ENCODE results near the gene JPH2.
"Not testable (repeated sequence)": the region's sequence is repeated elsewhere in the genome, so short reads cannot be mapped to it uniquely, and the experiment has no call there.

The JPH2 gene

GRCh38 chr20:44211177-44212039 lies 24.4 kb upstream of the JPH2 start:
- DNase-seq, result no peak

GRCh38 chr20:44210406-44211176 lies 23.6 kb upstream of the JPH2 start, which contains the start of gene OSER1:
TSS of gene OSER1 (minus strand) at chr20:44210771. CDS start at chr20:44206957, 3,814 bp downstream.
- DNase-seq, result peak; percentile 96 to 99 (median 97)

GRCh38 chr20:44209686-44210405 lies 22.9 kb upstream of the JPH2 start:
- no peak for DNase-seq

- DNase-seq, result no peak
Observed at GRCh38 chr20:44208770-44209169, 21.8 kb upstream of the JPH2 start.

- DNase-seq, result no peak
Observed at GRCh38 chr20:44208165-44208564, 21.2 kb upstream of the JPH2 start.

GRCh38 chr20:44207126-44207723 lies 20.2 kb upstream of the JPH2 start:
- DNase-seq, result no peak

GRCh38 chr20:44206132-44206531 lies 19.1 kb upstream of the JPH2 start:
- no peak for DNase-seq

GRCh38 chr20:44204832-44205215 lies 17.8 kb upstream of the JPH2 start:
- no peak for DNase-seq

- DNase-seq, result no peak
Observed at GRCh38 chr20:44204156-44204831, 17.3 kb upstream of the JPH2 start.

- no peak for DNase-seq
Observed at GRCh38 chr20:44203161-44203560, 16.2 kb upstream of the JPH2 start.

- DNase-seq, result no peak
Observed at GRCh38 chr20:44200983-44201382, 14.0 kb upstream of the JPH2 start.

GRCh38 chr20:44200371-44200770 lies 13.4 kb upstream of the JPH2 start:
- DNase-seq, result no peak

GRCh38 chr20:44199877-44200276 lies 12.9 kb upstream of the JPH2 start:
- no peak for DNase-seq

- DNase-seq, result peak in 1 of 5 donors; percentile 81
Observed at GRCh38 chr20:44198872-44199271, 11.9 kb upstream of the JPH2 start.

- no peak for DNase-seq
Observed at GRCh38 chr20:44196271-44196670, 9.3 kb upstream of the JPH2 start.

GRCh38 chr20:44195605-44196004 lies 8.6 kb upstream of the JPH2 start:
- DNase-seq, result no peak

GRCh38 chr20:44193801-44194200 lies 6.8 kb upstream of the JPH2 start:
- no peak for DNase-seq

- DNase-seq, result not testable (repeated sequence)
Observed at GRCh38 chr20:44191640-44192039, 4.7 kb upstream of the JPH2 start.

GRCh38 chr20:44190197-44190852 lies 3.3 kb upstream of the JPH2 start:
- peak in 3 of 5 donors; percentile 32 to 56 (median 38) for DNase-seq

- DNase-seq, result no peak
Observed at GRCh38 chr20:44188752-44189151, 1.8 kb upstream of the JPH2 start.

Measured in T-helper 1 cell (primary cell).